Activated CD4-positive, alpha-beta T cell treated with anti-CD3 and anti-CD28 coated beads for 36 hours (primary cell): ENCODE data around the gene ITPK1. TPM values are rescaled to one million over a fixed set of nuclear protein-coding genes. Genes with fewer than 3 reads are reported as not detected.

Experiments used
- ATAC-seq: fragments of 200-7000 bp; cut with Tn5 transposase; one replicate; pipeline ENCODE4 v1.10.0; 2021; ENCODE audit warnings: mild to moderate bottlenecking, moderate library complexity
- CTCF ChIA-PET: fragments of 350-600 bp; sonication (Branson Sonifier 250); formaldehyde crosslinking; loops from one replicate; lab custom pipeline; 2021; ENCODE audit warnings: antibody characterized with exemption; lab: Charles Lee
- POLR2A ChIA-PET: fragments of 350-600 bp; sonication (Branson Sonifier 250); formaldehyde crosslinking; loops from one replicate; lab custom pipeline; 2021; ENCODE audit warnings: antibody characterized with exemption, inconsistent platforms; lab: Charles Lee
- DNase-seq: peaks from one replicate; pipeline ENCODE4 v3.0.0-alpha.2; 2020
- H3K27ac Mint-ChIP-seq: one replicate; pipeline ENCODE4 v1.8.0; 2021; ENCODE audit warnings: mixed read lengths
- H3K27me3 Mint-ChIP-seq: one replicate; pipeline ENCODE4 v1.8.0; 2021; ENCODE audit warnings: mixed read lengths
- H3K36me3 Mint-ChIP-seq: one replicate; pipeline ENCODE4 v1.8.0; 2021; ENCODE audit warnings: low read depth, mixed read lengths
- H3K4me1 Mint-ChIP-seq: one replicate; pipeline ENCODE4 v1.8.0; 2021; ENCODE audit warnings: mixed read lengths
- H3K4me3 Mint-ChIP-seq: one replicate; pipeline ENCODE4 v1.8.0; 2021; ENCODE audit warnings: mild to moderate bottlenecking, moderate library complexity, mixed read lengths
- H3K9me3 Mint-ChIP-seq: one replicate; pipeline ENCODE4 v1.8.0; 2021; ENCODE audit warnings: low read depth, mixed read lengths
- intact Hi-C, 2 experiments: fragments of 100-400 bp; cut with DNase I in 1 of 2; cut with micrococcal nuclease in 1 of 2; formaldehyde crosslinking; loops; one replicate each; pipeline versions ENCODE4 v1.14.2 to v1.15.1; 2022 to 2024; cut with DNase I, micrococcal nuclease
- total RNA-seq, 2 experiments: library from RNA; stranded (reverse); gene quantifications; one replicate each; pipeline ENCODE4 v1.2.3, GENCODE V29; 2021

ITPK1 gene
- total RNA-seq, 2 experiments from 2014 or later, result 31.0 to 35.5 TPM

- CTCF ChIA-PET, result no interaction called here
- DNase-seq (no peak), ATAC-seq (no peak)
- Mint-ChIP-seq H3K36me3 (no peaks in the 10 kb centered on the region), H3K27me3 (peaks cover 20% of the 10 kb centered on the region), H3K27ac (no peak overlapping the region), H3K4me3 (no peak overlapping the region), H3K4me1 (peaks cover 9% of the 10 kb centered on the region), H3K9me3 (peaks cover 9% of the 10 kb centered on the region)
- intact Hi-C loops, result no loop called here
- POLR2A ChIA-PET, result no interaction called here
These were observed 224.7 kb downstream of the ITPK1 start for GRCh38 chr14:92890830-92891588.

GRCh38 chr14:92888896-92889295, 226.8 kb downstream of the ITPK1 start:
- ChIA-PET POLR2A (no interaction called here), CTCF (no interaction called here)
- Mint-ChIP-seq H3K4me1 (peaks cover 9% of the 10 kb centered on the region), H3K4me3 (no peak overlapping the region), H3K36me3 (no peaks in the 10 kb centered on the region), H3K27ac (no peak overlapping the region), H3K27me3 (peaks cover 25% of the 10 kb centered on the region), H3K9me3 (peaks cover 6% of the 10 kb centered on the region)
- intact Hi-C loops, result no loop called here
- ATAC-seq (no peak), DNase-seq (no peak)

- ChIA-PET CTCF (interaction anchor here (0.7 kb wide), 1 partner anchor 734 kb away, joined by 3 read pairs; no protein-coding TSS in a partner anchor), POLR2A (no interaction called here)
- Mint-ChIP-seq H3K27ac (no peak overlapping the region), H3K4me1 (no peaks in the 10 kb centered on the region), H3K4me3 (no peak overlapping the region), H3K9me3 (no peaks in the 10 kb centered on the region), H3K36me3 (no peaks in the 10 kb centered on the region), H3K27me3 (peaks cover 23% of the 10 kb centered on the region)
- DNase-seq (no peak), ATAC-seq (no peak)
- intact Hi-C loops, result no loop called here
These were observed 228.6 kb downstream of the ITPK1 start for GRCh38 chr14:92887157-92887556.

Other genes with a start within 250 kb of the ITPK1 start
- gene CHGA, start 192.8 kb downstream of the ITPK1 start, total RNA-seq, result not detected
- gene MOAP1, start 69.0 kb upstream of the ITPK1 start, total RNA-seq, result 10 to 100 TPM; 11.7 to 15.9 TPM
- gene LYSET, start 69.4 kb upstream of the ITPK1 start, total RNA-seq, result 10 to 100 TPM in 1 of 2 experiments, 1 to 10 TPM in 1; 9.9 to 10.2 TPM
- 10 to 100 TPM in 1 of 2 experiments, 1 to 10 TPM in 1; 9.9 to 12.9 TPM for gene GON7, start 91.1 kb upstream of the ITPK1 start, total RNA-seq
- 10 to 100 TPM; 36.5 to 39.9 TPM for gene UBR7, start 91.3 kb upstream of the ITPK1 start, total RNA-seq
- 1 to 10 TPM; 6.5 to 9.5 TPM for gene BTBD7, start 217.1 kb upstream of the ITPK1 start, total RNA-seq
- not detected for gene COX8C, start 231.3 kb upstream of the ITPK1 start, total RNA-seq